Limb (tissue), 2 donors: ENCODE measurements around the gene CALB2.

Experiments used
- DNase-seq, 2 donors: peaks; one replicate each; pipeline ENCODE4 v3.0.0-alpha.2; 2016; ENCODE audit errors: extremely low spot score in 2 of 2

The CALB2 gene

DNA sequence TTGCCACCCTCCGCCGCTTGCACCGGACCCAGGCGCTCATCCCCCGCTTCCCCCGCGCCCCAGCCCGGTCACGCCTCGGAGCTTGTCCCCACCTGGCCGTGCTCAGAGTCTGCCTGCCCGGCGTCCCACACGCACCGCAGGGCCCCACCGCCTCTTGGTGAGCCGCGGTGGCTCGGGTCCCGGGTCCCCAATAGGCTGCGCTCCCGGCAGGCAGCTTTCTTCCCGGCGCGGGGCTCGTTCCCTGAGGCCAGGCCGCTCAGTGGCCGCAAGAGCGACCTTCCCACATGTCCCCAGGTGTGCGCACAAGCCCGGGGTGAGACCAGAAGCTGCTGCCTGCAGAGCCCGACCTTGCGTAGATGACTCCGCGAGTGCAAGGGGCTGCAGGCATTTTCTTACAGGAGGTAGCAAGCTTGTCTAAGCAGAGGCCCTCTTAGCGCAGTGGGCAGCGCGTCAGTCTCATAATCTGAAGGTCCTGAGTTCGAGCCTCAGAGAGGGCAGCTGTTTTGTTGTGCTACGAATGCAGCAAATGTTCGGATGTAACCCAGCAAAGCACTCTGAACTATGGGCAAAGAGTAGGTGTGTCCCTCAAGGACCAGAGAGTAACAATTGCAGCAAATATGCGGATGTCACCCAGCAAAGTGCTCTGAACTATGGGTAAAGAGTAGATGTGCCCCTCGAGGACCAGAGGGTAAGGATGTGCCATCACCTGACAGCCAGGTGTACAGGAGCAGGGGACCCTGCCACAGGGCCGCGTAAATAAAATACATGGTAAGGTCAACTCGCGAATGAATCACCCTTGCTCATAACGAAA, 67.8 kb downstream of the CALB2 start:
- DNase-seq: peak in 1 of 2 donors; percentile 67

- DNase-seq: no peak
Measured at GRCh38 chr16:71426880-71427615, 68.5 kb downstream of the CALB2 start.

DNA sequence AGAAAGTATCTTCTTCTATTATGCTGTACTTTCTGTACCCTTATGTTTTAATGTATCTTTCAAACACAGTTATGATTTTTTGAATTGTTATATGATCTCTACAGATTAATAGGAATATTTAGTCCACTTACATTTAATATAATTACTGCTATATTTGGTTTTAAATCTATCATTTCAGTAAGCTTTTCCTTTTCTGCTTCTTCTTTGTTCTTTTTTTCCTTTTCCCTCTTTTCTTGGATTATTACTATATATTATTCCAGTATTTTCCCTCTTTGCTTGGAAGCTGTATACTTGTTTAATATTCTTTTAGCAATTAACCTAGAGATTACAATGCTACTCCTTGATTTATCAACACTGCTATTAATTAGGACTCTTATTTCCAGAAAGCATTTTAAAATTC, 69.9 kb downstream of the CALB2 start:
- no peak for DNase-seq

GRCh38 chr16:71428883-71429282, 70.4 kb downstream of the CALB2 start:
- DNase-seq: no peak

DNA sequence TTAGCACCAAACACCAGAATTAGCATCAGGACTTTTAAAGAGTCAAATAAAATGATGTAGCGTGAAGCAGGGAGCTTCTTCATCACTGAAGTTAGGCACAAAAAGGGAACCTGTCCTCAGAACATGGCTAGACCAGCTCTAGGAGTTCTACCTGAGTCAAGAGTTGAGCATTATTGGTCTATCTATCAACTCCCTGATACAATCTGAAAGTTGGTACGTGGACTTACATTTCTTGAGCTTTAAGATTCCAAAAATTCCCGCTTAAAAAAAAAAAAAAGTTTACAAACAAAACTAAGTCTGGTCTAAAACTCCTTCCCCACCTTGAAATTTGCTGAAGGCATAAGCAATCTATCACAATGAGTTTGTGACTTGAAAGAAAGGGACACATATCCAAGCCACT, 71.1 kb downstream of the CALB2 start:
- no peak for DNase-seq

GRCh38 chr16:71430744-71431143, 72.2 kb downstream of the CALB2 start:
- DNase-seq: no peak

DNA sequence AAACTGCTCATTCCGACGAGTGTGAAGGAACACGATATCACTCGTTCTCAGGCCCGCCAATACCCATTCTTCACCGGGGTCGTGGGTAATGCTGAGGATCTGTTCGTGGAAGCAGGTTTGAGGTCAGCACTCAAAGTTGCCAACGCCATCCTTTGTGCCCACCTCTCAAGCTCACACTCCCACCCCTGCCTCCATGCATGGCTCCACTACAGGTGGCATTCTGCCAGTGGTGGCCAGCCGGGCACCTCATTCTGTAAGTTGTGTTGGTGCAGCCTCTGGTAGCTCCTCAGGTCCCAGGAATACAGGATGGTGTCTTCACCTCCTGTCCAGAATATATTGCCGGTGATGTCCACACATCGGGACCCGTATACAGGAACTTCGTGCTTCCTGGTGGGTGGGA, 72.7 kb downstream of the CALB2 start:
- DNase-seq: no peak

- no peak for DNase-seq
Measured at GRCh38 chr16:71431991-71432390, 73.5 kb downstream of the CALB2 start.

- DNase-seq: no peak
Measured at GRCh38 chr16:71432906-71433305, 74.4 kb downstream of the CALB2 start.

DNA sequence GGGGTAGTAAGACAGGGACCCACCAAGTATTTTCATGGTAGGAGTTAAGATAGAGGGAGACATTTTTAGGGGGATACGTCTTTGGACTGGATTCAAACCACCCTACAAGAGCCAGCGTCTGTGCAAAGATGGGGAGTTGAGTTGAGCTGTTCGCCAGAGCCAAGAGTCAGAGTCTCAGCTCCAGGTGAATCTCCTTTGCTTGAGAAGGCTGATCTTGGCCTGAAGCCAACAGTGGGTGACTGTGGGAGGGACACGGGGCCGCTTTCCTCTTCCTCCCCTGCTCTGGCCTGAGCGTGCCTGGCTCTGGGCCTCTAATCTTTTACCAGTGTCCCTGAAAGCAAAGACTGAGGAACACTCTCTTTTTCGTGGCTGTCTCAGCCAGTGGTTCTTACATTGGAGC, 78.0 kb downstream of the CALB2 start:
- no peak for DNase-seq

DNA sequence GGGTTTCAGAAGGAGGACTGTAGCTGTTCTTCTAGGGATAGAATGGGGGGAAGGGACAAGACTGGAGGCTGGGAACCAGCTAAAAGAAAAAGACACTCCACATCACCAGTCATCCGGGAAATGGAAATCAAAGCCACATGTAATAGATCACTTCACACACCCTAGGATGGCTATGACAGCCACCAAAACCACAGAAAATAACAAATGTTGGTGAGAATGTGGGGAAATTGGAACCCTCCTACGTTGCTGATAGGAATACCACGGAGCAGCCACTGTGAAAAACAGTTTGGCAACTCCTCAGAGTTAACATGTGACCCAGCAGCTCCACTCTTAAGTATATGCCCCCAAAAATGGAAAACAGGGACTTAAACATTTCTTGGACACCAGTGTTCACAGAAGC, 81.0 kb downstream of the CALB2 start:
- no peak for DNase-seq
